ENCODE measurements around the gene TGFBR3L.

Gene TGFBR3L

DNA sequence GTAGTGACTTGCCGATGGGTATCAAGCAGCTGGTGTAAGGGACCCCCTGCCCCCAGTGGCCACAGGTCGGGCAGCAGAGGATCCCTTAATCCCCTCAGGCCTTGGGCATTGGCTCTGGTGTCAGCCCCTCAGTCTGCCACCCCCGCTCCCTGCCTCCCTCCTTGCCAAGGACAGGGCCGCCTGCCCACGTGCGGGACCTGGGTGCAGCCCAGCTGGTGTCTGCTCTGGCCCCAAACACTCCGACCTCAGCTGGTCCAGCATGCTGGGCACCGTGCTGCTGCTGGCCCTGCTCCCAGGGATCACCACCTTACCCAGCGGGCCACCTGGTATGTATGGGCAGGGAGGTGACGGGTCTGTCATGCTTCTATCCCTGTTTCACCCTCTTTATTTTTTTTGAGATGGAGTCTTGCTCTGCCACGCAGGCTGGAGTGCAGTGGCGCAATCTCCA is at the start of gene TGFBR3L:
Gene TGFBR3L, plus strand, starts transcription at position 233 of the 448 bp plus-strand sequence.
- H3K4me3 ChIP-seq (ENCODE audit: low read depth, low read length), result no peak within 1 kb of the TSS
- TF ChIP-seq CTCF (IDR thresholded peaks at IDR 0.05; ENCODE audit: insufficient read depth, low read length, missing control alignments), result no peak
- ChIA-PET POLR2A (no interaction called here), CTCF (interaction anchor here (0.7 to 2.0 kb wide), 2 partner anchors 11 to 60 kb away, joined by 3 to 6 read pairs; partner anchors contain the start of gene MAP2K7)
- DNase-seq (ENCODE audit: low read depth, low spot score), result no peak

DNA sequence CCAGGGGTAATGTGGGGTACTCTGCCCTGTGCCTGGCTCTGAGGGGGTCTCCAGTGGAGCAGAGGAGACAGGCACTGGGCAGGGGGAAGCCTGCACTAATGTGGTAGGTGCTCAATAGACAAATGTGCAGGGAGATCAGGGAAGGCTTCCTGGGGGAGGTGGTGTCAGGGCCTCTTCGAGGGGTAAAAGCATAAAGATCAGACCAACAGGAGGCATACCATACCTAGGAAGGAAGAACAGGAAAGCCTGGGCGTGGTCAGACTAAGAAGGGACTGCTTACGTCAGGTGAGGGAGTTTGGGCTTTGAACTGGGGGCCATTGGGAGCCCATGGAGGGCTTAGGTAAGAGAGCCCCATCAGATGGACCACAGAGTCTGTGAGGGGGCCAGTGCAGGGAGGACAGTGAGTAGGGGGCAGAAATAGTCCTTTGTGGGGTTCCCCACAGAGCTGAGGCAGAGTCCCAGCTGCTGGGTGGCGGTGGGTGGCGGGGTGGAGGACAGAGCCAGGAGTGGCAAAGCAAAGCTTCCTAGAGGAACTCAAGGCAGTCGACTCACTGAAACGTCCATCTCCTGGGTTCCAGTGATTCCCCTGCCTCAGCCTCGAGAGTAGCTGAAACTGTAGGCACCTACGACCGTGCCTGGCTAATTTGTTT is 49.2 kb upstream of the TGFBR3L start:
- no peak for TF ChIP-seq CTCF (IDR thresholded peaks at IDR 0.05; ENCODE audit: insufficient read depth, low read length, missing control alignments)
- no peak for DNase-seq (ENCODE audit: low read depth, low spot score)
- H3K4me3 ChIP-seq (ENCODE audit: low read depth, low read length), result no peak overlapping the region
- ChIA-PET POLR2A (no interaction called here), CTCF (interaction anchor here (1.2 to 2.4 kb wide), 5 partner anchors 8 to 38 kb away, joined by 3 to 16 read pairs (median 4); partner anchors contain the start of gene MAP2K7)

- no peak for DNase-seq (ENCODE audit: low read depth, low spot score)
- no peak overlapping the region for H3K4me3 ChIP-seq (ENCODE audit: low read depth, low read length)
- ChIA-PET POLR2A (no interaction called here), CTCF (interaction anchor here (1.6 to 2.3 kb wide), 2 partner anchors 9 to 13 kb away, joined by 4 to 13 read pairs; no protein-coding TSS in a partner anchor)
- no peak for TF ChIP-seq CTCF (IDR thresholded peaks at IDR 0.05; ENCODE audit: insufficient read depth, low read length, missing control alignments)
Observed at GRCh38 chr19:7866399-7867091, 48.1 kb upstream of the TGFBR3L start.

- no peak for DNase-seq (ENCODE audit: low read depth, low spot score)
- no peak overlapping the region for H3K4me3 ChIP-seq (ENCODE audit: low read depth, low read length)
- no peak for TF ChIP-seq CTCF (IDR thresholded peaks at IDR 0.05; ENCODE audit: insufficient read depth, low read length, missing control alignments)
- POLR2A ChIA-PET, result no interaction called here
- CTCF ChIA-PET, result interaction anchor here (2.3 to 3.1 kb wide), 2 partner anchors 8 to 14 kb away, joined by 13 to 61 read pairs; no protein-coding TSS in a partner anchor
Observed at GRCh38 chr19:7867092-7867844, 47.4 kb upstream of the TGFBR3L start.

DNA sequence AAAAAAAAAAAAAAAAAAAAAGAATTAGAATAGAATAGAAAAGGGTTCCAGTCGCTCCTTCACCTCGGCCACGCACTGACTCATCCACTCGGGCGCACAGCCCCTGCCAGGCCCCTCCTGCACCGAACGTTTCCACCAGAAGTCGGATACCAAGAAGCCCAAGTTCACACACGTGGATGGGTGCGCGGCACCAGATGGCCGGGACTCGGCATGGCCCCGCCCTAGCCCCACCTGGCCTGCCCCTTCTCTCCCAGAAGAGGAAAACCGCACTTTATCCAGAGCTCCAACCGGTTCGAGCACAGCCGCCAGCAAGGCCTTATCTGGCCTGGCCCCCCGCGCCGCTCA is 46.3 kb upstream of the TGFBR3L start:
- DNase-seq (ENCODE audit: low read depth, low spot score), result no peak
- TF ChIP-seq CTCF (IDR thresholded peaks at IDR 0.05; ENCODE audit: insufficient read depth, low read length, missing control alignments), result no peak
- no peak overlapping the region for H3K4me3 ChIP-seq (ENCODE audit: low read depth, low read length)
- ChIA-PET POLR2A (interaction anchor here (1.5 to 1.7 kb wide), 2 partner anchors 36 to 52 kb away, joined by 6 read pairs; partner anchors contain the start of genes MAP2K7 and SNAPC2), CTCF (interaction anchor here (0.7 to 3.1 kb wide), 19 partner anchors 9 to 395 kb away, joined by 3 to 61 read pairs (median 8); partner anchors contain the start of genes LRRC8E, MAP2K7, SNAPC2 and TIMM44)
